ENCODE measurements around the gene HNRNPK.
"Not testable (repeated sequence)": the region's sequence is repeated elsewhere in the genome, so short reads cannot be mapped to it uniquely, and the experiment has no call there.

HNRNPK gene

DNA sequence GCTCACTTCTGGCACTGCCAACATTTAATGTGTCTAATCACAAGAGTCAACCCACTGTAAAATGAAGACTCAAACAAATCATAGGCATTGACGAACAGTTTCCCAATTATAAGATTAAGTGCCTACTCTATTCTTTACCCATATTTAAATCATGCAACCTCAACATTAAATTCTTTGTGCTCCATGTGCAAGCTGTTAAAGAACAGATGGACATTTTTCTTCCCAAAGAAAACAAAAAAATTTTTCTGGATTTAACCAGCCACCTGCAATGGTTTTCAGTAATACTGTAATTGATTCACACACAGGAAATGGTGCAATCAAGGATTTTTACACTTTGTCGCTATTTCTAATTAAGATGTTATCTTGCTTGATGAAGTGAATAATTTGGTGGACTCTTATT lies 3.6 kb downstream of the HNRNPK start:
- no peak for DNase-seq

DNA sequence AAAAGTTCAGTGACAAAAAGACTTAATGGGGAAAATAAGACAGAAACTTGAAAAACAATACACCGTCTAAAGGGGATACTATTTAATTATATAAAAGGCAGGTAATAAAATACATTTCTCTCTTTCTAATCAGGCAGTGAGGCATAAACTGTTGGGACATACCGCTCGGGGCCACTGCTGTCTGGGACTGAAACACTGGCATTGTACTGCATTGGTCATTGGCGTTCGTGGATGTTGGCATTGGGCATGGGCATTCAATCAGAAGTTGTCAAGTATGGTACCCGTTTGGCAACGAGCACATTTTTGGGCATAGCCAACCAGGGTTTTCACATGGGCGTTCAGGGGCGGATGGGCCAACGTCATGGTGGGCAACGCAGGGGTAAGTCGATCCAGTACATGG lies 4.7 kb downstream of the HNRNPK start:
- no peak for DNase-seq

DNA sequence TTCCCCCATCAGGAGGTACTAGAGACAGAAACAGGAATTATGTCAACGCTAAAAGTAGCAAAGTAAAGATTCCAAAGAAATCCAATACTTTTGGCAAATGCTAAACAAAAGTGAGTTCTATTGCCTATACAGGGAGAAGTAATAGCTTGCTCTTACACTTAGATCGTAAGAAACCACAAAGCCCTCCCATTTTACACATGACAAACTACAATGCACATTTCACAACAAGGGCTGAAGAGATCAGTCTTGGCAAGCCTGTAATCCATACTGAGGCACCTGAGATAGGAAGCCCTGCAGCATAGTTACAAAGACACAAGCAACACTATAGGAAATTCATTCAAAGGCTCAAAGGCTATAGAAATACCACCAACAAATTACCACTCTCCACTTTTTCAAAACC lies 7.7 kb downstream of the HNRNPK start:
- no peak for DNase-seq

DNA sequence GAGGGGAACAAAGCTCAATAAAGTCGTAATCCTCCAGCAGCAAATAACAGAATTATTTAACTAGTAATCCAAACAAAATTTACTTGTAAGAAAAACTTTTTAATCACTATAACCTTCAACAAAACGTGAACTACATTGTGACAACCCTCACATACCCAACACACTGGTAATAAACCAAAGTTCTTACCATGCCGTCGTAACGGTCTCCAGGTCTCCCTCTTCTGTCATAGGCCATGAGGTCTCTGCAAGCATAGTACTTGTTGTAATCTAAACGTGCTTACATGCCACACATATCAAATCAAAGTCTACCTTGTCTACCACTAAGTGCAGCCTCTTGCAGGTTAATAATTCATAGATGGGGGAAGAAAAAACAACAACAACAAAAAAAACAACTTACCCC lies 8.5 kb downstream of the HNRNPK start:
- DNase-seq: no peak

DNA sequence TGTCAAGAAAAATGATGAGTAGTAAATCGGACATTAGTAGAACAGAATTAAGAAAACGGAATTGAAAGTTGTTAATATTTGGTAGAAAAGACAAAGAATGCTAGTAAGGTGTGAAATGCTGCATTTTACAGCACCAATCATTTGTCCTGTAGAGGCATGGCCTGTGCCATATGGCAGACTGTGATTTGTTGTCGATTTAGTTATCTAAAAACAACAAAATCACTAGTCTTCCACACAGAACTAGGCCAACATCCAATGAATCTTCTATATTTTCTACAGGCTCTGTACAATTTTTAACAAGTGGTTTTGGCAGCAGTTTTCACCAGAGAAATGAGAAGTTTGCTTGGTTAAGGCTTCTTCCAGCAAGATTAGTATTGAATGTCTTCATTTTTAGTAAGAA lies 10.4 kb downstream of the HNRNPK start:
- DNase-seq: no peak

DNA sequence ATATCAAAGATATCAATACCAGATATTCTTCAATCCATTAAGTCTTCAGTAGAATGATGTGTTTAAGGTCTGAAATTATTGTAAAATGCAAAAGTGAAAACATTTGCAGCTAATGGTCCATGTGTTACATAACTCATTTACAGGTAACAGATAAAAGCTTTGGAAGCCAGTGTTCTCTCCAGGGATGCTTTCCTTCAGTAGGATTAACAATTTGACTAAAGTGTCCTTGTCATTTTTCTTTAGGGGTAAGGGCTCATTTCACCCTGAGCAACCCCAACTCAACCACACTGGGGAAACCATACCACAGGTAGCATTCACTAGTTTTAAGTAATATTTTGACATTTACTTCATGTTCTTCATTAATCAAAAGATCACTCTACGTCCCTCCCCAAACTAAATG lies 12.9 kb downstream of the HNRNPK start:
- DNase-seq: no peak

DNA sequence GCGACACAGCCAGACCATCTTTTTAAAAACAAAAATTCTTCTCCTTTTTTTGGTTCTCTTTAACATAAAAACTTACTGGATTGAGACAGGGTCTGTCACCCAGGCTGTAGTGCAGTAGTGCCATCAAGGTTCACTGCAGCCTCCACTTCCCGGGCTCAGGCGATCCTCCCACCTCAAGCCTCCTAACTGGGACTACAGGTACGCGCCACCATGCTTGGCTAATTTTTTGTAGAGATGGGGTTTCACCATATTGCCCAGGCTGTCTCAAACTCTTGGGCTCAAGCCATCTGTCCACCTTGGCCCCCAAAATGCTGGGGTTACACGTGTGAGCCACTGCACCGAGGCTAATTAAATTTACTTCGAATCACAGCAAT lies 13.8 kb downstream of the HNRNPK start:
- DNase-seq: no peak

DNA sequence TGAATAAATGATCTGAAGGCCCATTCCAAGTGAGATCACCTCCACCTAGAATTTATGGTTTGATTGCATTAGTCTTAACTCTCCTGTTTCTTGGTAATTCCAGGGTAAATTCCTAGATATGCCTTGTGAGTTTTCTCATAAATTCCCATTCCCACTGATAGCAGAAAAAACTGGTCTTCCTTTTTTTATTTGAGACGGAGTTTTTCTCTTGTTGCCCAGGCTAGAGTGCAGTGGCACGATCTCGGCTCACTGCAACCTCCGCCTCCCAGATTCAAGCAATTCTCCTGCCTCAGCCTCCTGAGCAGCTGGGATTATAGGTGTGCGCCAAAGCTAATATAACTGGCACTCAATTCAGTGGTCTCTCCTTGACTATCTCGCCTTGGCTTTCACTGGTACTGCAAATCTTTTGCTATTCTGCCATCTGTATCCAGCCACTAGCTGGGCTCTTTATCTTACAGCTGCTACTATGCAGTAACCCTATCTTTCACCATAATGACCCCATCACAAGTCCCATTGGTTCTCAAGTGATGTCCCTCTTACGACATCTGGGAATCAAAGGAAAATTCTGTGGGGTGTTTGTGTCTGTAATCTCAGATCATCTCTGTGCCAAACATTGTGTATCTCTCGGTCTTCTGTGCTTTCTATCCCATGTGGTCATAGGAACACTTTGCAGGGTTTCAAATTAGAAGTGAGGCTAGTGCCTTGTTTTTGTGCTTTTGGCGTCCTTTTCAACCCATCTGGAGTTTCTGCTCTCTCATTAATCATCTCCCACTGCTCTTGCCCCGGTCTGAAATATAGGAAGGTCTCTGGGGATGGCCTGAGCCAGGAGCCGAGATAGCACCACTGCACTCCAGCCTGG lies 14.4 kb downstream of the HNRNPK start:
- no peak for DNase-seq

DNA sequence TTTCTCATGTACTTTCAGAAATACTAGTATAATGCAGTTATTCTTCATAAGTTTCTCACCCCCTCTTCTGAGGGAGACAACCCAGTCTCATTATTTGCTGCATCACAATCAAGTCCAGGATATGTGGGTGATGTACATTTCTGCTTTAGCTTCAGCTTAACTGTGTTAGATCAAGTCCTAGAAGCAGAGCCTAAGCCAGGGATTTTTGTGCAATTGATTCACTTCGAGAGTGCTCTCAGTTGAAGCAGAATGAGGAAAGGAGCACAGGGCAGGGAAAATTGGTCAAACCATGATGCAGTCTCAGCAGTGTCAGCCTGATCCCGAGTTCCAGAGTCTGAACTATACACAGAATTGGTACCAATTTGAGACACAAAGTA lies 15.1 kb downstream of the HNRNPK start:
- DNase-seq: no peak

DNA sequence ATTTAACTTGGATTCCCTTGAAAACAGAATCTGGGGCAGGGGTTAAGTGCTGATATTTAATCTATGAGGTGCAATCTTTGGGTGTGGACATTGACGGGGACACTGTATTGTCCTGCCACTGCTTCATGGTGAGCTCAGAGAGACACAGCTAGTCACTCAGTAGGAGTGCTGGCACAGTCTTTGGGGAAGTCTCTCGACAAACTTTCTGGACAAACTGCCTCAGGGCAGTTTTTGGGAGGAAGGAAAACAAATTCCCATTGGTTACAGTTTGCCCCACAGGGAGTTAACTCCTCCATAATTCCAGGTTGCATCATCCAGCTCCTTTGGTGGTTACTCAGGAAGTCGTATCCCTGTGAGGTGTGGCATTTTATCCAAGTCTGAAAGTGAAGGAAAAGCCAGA lies 17.9 kb downstream of the HNRNPK start:
- no peak for DNase-seq

DNA sequence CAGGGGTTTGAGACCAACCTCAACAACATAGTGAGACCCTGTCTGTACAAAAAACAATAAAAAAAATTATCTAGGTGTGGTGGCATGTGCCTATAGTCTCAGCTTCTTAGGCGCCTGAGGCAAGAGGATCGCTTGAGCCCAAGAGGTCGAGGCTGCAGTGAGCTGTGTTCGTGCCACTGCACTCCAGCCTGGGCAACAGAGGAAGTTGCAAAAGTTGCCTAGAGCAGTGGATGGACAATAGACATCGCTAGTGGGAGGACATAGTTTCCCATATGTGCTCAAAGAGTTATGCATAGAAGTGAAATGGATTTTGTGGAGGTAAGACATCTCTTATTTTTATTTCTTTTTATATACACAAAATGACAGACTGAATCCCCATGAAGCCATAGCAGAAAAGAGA lies 19.0 kb downstream of the HNRNPK start:
- DNase-seq: no peak

DNA sequence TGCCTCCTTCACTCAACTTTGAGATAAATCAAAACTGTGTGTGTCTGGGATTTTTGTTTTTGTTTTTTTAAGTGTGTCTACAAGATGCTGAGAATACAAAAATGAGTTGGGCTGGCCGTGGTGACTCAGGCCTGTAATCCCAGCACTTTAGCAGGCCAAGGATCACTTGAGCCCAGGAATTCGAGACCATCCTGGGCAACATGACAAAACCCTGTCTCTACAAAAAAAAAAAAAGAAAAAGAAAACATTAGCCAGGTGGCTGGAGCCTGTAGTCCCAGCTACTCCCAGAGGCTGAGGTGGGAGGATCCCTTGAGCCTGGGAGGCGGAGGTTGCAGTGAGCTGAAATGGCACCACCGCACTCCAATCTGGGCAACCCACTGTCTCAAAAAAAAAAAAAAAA lies 21.0 kb downstream of the HNRNPK start:
- DNase-seq: no peak

DNA sequence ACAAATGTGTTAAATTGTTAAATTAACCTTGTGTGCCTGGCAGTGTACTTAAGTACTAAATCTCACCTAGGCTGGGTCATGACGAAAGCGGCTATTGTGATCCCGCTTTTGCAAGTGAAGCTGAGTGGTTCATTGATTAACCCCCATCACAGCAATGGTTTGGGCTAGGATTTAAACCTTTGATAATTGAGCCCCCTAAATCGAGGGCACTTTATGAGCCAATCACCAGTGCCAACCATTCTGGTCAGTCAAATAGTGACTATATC lies 22.8 kb downstream of the HNRNPK start:
- no peak for DNase-seq

DNA sequence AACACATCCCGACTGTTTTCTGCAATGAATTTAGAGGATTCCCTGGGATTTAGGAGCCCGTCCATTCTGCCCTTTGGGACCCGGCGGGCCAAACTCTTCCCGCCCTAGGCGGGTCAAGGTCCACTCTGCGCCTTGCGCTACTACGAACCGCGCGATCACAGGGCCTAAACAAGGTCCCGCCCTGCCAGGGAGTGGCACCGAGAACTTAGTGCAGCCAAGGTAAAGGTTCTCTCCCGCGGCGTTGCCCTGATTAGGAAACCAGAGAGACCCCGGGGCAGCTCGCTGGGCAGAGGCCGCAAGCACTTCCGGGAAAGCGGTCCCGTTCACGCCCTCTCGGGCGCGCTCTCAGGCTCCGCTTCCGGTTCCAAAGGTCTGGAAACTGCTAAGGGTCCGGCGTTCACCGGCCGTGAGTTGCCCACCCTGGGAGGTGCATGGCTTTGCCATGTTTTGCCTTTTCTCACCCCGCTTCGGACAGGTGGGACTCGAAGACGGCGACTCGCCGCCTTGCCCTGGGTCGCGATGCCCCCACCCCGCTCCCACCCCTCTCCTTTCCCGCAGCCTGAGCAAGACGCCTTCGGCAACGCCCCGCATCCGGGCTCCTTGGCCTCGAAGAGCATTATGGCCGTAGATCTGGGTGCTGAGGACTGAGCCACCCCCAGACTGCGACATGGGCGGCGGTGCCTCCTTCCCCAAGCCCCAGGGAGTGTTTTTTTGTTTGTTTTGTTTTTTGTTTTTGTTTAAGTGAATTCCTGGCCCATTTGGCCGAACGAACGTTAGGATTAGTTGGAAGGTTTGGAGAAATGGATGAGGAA lies 23.4 kb downstream of the HNRNPK start:
- DNase-seq: peak; percentile 28

DNA sequence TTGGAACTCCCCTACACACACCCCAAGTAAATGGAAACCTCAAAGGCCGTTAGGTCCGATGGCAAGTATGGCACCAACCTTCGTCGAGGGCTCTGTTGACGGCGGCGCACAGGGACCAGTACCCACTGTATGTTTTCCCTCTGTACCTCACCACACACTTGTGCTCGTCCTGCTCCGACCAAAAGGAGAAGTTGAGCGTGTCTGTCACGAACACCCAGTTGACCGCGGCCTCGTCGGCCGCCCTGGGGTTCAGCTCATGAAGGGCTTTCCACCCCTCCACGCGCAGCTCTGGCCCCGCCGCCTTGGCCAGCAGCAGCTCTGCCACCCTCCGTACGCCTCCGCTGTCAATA lies 24.0 kb downstream of the HNRNPK start:
- no peak for DNase-seq

DNA sequence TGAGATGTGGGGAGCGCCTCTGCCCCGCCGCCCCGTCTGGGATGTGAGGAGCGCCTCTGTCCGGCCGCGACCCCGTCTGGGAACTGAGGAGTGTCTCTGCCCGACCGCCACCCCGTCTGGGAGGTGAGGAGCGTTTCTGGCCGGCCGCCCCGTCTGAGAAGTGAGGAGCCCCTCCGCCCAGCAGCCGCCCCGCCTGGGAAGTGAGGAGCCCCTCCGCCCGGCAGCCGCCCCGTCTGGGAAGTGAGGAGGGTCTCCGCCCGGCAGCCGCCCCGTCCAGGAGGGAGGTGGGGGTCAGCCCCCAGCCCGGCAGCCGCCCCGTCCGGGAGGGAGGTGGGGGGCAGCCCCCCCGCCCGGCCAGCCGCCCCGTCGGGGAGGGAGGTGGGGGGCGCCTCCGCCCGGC lies 31.9 kb downstream of the HNRNPK start:
- not testable (repeated sequence) for DNase-seq

DNA sequence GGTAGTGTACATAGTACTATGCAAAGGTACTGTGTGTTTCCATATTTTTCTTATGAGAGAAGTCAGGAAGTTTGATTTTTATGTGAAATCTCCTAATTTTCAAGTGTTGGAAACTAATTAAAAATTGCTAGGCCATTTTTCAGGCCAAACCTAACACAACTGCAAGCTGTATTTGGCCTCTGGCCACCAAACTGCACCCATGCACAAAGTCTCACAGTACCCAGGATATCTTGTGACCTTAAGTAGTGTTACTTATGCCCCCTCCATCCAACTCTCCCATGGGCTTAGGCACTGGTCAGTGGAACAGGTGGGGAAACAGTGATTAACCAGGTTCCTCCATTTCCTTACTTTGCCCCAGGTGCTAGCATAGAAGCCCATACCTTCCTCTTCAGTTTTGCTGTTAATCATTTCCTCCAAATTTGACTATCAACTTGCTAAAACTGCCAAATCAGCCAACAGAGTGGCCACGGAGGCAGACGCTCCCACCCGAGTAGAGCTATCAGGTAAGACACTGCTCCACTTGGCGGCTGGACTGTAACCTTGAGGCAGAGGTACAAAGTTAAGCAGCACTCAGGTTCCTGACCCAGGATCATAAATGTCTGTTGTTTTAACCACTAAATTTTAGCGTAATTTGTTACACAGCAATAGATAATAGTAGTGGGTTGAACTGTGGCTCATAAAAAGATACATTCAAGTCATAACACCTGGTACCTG lies 39.3 kb downstream of the HNRNPK start:
- DNase-seq: no peak

DNA sequence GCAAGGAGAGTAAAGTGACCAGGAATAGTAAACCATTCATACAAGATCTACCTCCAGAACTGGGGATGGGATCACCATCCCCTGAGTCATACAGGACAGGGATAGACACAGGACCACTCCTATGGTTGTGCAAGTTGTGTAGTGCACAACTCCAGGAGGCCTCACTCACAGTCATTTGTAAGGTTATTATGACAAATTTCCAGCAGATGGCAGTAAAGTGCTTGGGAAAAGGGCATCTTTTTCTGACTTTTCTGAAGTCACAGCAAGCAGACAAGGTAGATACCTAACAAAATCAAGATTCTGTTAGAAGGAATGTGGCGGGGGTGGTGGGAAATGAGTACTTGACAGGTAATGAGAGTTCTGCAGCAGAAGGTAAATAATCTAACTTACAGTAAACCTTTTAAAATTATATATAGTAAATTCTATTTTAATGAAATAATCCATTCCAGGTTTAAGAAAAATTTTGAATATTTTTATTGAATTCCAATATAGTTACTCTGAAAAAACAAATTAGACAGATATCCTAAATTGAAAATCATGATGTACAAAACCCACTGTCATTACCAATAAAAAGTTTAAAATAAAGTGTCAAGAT lies 42.1 kb downstream of the HNRNPK start:
- DNase-seq: no peak

DNA sequence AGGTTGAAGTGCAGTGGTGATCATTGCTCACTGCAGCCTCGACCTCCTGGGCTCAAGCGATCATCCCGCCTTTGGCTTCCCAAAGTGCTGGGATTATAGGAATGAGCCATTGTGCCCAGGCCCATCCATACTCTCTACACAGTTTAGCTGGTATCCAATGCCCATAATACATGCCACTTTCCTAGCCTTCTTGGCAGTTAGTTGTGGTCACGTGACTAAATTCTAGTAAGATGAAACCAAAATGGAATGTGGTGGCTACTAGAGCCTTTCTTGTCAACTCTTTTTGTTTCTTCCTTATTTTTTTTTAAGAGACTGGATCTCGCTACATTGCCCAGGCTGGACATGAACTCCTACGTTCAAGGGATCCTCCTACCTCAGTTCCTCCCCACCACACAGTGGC lies 43.5 kb downstream of the HNRNPK start:
- DNase-seq: no peak

DNA sequence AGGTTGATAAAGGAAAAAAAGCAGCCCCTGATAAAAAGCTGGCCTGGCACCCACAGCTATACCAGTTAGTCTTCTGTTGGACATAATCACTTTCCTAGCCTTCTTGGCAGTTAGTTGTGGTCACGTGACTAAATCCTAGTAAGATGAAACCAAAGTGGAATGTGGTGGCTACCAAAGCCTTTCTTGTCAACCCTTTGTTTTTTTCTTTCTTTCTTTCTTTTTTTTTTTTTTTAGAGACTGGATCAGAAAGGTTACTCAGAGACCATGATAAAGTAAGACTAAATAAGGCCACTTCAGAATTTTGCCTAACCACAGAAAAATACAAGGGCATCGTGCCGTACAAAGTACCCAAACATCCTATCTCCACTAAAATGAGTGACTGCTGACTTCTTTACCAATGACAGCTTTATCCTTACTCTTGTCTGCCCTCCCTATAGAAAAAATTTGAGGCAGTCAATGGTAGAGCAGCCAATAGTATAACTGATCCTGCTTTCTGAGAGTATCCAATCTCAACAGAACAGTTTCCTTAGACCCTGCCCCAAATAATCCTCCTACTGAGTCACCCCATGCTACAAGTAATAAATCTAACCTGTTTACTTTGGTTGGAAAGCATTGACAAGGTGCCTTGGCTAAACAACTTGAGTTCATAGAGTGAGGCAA lies 44.6 kb downstream of the HNRNPK start:
- DNase-seq: no peak

DNA sequence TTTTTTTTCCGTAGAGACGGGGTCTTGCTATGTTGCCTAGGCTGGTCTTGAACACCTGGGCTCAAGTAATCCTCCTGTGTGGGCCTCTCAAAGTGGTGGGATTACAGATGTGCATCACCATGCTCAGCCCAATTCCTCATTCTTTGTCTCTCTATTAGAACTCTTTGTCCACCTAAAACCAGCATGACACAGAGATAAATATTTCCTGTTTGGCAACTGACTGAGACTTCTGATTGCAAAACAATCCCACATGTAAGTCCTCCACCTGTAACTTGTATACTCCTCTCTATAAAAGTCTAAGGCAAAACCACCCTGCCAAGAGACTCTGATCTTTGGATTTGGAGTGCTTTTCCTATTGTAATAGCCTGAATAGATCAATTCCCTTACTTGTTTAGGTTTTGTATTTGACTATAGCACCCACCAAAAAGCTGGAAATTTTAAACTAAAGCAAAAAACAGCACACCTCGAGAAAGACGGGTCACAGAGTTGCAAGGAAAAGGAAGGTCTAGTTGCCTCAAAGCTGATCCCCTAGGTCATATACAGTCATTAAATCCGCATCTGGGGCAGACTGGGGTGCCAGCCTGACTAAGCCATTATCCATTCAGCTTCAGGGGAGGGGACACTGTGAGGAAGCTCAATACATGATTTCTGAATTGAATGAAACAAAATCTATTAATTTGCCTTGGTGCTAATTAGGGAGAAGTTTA lies 45.3 kb downstream of the HNRNPK start:
- no peak for DNase-seq

DNA sequence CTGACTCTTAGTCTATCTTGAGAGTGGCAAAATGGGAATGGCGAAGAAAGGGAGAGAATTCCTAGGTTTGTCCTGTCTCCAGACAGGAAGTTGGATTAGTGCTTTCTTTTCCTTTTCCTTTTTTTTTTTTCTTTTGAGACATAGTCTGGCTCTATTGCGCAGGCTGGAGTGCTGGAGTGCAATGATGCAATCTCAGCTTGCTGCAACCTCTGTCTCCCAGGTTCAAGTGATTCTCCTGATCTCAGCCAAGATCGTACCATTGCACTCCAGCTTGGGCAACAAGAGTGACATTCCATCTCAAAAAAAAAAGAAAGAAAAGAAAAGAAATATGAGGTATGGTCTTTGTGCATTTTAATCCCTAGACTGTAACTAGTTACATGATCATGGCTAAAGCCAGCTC lies 46.2 kb downstream of the HNRNPK start:
- DNase-seq: no peak

DNA sequence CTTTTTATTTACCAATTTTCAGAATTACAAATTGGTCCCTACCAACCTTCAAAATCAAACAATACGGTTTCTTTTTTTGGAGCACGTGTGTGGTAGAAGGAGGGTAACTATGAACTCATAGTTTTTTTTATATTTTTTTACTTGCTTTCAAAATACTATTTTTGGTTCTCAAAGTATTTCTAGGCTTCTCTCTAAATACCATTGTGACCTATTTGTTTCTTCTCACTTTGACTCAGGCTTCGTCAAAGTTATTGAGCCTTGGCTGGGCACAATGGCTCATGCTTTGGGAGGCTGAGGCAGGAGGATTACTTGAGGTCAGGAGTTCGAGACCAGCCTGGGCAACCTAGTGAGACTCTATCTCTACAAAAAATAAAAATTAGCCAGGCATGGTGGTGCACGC lies 47.2 kb downstream of the HNRNPK start:
- no peak for DNase-seq

Data from activated CD4-positive, alpha-beta T cell treated with anti-CD3 and anti-CD28 coated beads for 1 hour (primary cell).